GM03348 (cell line): ENCODE measurements around the gene SLC18A3.

Experiments used
- DNase-seq: peaks from one replicate; pipeline ENCODE4 v3.0.0; 2012; ENCODE audit warnings: low spot score

SLC18A3 gene

GRCh38 chr10:49611816-49612512 lies 1.9 kb downstream of the SLC18A3 start:
- DNase-seq = no peak

DNA sequence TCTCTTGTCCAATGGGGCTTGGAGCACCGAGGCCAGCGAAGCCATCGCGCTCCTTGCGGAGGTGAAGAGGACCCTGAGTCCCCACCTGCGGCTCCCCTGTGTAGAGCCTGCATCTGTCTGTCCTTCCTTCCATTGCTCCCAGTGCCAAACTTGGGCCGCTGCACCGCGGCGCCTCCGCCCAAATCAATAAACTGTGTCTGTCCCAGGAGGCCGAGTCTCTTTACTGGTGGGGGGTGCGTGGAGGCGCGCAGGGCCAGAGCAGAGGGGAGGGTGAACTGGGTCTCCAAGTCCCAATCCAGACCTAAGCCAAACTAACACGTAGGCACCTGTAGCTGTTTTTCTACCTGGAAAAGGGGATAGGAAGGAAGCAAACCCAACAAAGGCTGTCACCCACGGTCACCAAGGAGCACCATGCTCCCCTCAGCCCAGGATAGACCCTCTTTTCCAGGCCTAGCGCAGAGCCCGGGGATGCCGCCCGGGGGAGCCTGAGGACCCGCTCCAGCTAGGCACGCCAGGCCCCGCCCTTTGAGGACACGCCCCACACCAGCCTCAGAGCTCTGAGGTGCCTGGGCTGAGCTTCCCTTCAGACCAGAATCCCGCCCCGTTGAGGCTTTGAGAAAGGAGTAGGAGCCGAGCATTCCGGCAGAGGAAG lies 2.5 kb downstream of the SLC18A3 start:
- DNase-seq = no peak

DNA sequence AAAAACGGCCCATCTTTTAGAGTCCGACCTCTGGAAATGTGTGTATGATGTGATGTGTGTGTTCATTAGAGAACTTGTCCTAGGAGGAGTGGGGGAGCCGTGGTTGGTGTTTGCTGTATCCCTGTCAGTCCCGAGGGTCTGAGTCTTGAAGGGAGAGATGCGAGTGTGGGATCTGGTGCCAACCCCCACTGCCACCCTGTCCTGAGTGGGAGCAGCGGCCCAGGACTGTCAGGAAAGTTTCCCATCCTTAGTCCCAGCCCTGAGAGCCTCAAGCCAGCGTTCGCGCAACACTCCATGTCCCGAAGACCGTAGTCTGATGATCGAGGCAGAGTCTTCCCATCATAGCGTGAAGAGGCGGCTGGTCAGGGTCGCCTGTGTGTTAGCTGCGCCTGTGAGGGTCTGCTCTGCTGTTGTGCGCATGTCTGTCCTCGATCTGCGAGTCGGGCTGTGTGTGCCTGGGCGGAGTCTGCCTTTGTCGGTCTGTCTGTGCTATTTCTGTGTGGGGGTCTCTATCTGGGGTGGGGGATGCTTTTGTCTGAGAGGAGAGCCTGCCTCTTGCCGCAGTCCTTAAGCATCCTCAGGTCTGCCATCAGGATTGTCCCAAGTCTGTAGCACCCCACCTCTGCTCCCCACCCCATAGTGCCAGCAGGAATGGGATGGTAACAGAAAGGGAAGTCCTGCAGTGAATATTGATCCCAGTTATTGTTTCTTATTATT lies 3.2 kb downstream of the SLC18A3 start:
- DNase-seq = no peak

DNA sequence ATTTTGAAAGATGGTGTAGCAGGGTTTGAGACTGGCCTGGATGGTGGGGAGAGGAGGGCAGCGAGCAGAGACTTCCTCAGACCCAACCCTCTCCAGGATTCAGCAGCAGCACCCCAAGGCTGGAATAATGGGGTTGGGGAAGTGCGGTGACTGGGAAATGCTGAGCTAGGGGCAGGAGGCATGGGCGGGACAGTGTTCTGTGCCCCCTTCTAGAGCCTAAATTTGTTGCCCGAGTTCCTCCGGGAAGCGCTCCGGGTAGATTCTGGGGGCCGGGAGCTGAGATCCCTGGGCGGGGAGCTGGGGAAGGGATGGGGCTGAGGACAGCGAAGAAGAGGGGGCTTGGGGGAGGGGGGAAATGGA lies 3.8 kb downstream of the SLC18A3 start, which contains the start of gene CHAT:
CHAT (plus strand) TSS at position 156 of the 360 bp plus-strand sequence; CDS start at position 309, 153 bp downstream.
- no peak for DNase-seq

- DNase-seq = no peak
Observed at GRCh38 chr10:49614242-49615198, 4.4 kb downstream of the SLC18A3 start.

GRCh38 chr10:49615213-49615612 lies 5.1 kb downstream of the SLC18A3 start:
- DNase-seq = no peak

GRCh38 chr10:49615721-49616120 lies 5.6 kb downstream of the SLC18A3 start:
- DNase-seq = no peak

DNA sequence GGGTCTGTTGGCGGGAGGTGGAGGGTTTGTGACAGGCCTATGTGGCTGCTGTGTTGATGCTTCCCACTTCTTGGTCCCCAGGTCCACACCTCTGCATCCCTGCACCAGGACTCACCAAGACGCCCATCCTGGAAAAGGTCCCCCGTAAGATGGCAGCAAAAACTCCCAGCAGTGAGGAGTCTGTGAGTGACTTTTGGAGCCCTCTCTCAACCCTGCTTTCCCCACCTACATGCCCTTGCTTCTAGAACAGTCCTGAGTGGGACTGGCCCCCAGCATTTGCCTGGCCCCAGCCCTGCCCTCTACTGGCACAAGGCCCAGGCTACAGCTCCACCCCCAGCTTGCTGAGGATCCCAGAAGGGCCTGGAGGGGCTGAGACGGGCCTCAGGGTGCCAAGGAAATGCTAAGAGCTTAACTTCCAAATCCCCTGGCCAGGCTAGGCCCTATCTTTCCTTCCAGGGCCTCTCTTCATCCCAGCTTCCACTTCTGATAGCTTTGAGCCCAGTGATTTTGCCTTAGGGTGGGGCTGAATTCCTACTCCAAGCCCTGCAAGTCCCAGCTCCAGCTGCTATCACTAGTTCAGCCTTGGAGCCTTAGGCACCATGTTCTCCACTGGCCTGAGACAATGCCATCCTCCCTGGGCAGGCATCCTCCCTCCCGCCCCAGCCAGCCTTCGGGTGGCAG lies 6.5 kb downstream of the SLC18A3 start:
- DNase-seq = no peak

GRCh38 chr10:49617121-49618020 lies 7.3 kb downstream of the SLC18A3 start:
- DNase-seq = no peak

GRCh38 chr10:49618821-49619220 lies 8.7 kb downstream of the SLC18A3 start:
- DNase-seq = no peak

DNA sequence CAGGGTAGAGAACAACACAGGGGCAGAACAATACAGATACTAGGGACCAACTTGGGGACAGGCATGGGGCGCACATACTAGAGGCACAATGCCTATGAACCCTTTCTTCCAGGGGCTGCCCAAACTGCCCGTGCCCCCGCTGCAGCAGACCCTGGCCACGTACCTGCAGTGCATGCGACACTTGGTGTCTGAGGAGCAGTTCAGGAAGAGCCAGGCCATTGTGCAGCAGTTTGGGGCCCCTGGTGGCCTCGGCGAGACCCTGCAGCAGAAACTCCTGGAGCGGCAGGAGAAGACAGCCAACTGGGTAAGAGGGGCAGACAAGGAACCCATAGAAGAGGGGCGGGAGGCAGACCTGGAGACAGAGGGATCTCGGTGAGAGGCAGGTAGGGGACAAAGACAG lies 9.5 kb downstream of the SLC18A3 start:
- no peak for DNase-seq

DNA sequence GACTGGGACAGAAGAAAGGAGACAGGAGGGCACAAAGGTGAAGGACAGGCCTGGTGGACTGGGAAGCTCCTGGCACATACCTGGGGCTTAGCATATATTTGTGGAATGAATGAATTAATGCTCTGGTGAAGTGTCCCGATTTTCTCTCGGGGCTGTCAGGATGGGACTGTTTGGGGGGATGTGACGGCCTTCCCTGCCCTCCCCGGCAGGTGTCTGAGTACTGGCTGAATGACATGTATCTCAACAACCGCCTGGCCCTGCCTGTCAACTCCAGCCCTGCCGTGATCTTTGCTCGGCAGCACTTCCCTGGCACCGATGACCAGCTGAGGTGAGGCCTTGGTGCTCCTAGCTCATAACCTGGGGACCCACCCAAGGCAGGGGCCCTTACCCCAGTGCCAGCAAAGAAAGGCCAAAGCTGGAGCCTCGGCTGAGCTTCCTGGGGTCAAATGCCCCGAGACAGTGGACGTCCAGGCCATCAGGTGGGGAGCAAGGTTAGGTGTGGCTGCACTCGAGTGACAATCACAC lies 10.2 kb downstream of the SLC18A3 start:
- DNase-seq = no peak

GRCh38 chr10:49620841-49621378 lies 10.8 kb downstream of the SLC18A3 start:
- DNase-seq = no peak

DNA sequence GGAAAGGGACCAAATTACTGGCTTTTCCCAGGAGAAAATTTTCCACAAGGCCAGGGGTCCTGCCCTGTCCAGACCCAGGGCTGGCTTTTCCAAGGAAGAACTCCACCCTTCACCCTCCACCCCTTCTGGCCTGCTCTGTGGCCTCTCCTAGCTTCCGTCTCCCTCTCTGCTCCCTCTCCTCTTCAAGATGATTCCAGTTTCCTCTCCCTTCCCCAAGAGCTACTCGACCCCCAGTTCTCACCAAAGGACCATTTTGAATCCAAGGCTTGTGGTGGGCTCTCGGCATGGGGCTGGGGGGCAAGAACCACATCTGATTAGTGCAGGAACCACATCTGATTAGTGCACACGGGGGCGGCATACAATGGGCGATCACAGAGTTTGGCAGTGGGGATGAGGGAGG lies 11.5 kb downstream of the SLC18A3 start:
- no peak for DNase-seq

- no peak for DNase-seq
Observed at GRCh38 chr10:49622426-49623425, 12.6 kb downstream of the SLC18A3 start.

DNA sequence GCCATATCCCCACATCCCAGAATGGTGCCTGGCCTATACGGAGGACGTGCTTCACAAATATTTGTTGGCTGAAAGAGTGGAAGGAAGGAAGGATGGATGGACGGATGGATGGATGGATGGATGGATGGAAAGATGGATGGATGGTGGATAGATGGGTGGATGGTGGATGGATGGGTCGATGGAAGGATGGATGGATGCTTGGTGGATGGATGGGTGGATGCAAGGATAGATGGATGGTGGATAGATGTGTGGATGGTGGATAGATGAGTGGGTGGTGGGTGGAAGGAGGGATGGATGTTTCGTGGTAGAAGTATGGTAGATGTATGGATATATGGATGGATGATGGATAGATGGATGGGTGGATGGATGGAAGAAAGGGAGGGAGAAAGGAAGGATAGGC lies 14.5 kb downstream of the SLC18A3 start:
- no peak for DNase-seq

DNA sequence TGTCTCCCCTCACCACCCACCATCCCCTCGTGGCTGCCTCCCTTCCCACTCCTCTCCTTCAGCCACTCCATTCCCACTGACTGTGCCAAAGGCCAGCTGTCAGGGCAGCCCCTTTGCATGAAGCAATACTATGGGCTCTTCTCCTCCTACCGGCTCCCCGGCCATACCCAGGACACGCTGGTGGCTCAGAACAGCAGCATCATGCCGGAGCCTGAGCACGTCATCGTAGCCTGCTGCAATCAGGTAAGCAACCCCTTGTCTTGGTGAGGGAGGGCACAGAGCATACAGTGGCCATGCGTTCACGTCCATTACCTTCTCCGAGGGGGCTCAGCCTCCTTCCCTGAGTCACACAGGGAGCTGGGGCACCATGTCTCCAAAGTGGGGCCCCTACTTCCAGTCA lies 15.3 kb downstream of the SLC18A3 start:
- DNase-seq = no peak

- no peak for DNase-seq
Observed at GRCh38 chr10:49627038-49627437, 16.9 kb downstream of the SLC18A3 start.
